HUES64 (cell line): ENCODE results near the gene ABCA8.
"Not testable (repeated sequence)": the region's sequence is repeated elsewhere in the genome, so short reads cannot be mapped to it uniquely, and the experiment has no call there.

Source experiments
- H3K27ac ChIP-seq: 2 replicates; pipeline ENCODE4 v1.7.0; 2013; ENCODE audit warnings: low read depth, low read length, inconsistent platforms
- H3K27me3 ChIP-seq: 2 replicates; pipeline ENCODE4 v1.6.1; 2013; ENCODE audit warnings: mild to moderate bottlenecking, low read length; ENCODE audit not compliant: insufficient read depth
- H3K36me3 ChIP-seq: 2 replicates; pipeline ENCODE4 v1.6.1; 2013; ENCODE audit warnings: mild to moderate bottlenecking, low read length; ENCODE audit not compliant: insufficient read depth
- H3K4me1 ChIP-seq: 2 replicates; pipeline ENCODE4 v1.6.1; 2013; ENCODE audit warnings: mild to moderate bottlenecking, low read length, moderate library complexity; ENCODE audit not compliant: insufficient read depth
- H3K4me3 ChIP-seq: 2 replicates; pipeline ENCODE4 v1.5.1; 2013; ENCODE audit warnings: mild to moderate bottlenecking, low read length, moderate library complexity
- H3K9ac ChIP-seq: 2 replicates; pipeline ENCODE4 v1.6.1; 2013; ENCODE audit warnings: mild to moderate bottlenecking, low read depth, low read length
- H3K9me3 ChIP-seq: 2 replicates; pipeline ENCODE4 v1.6.1; 2013; ENCODE audit warnings: low read depth, low read length; ENCODE audit not compliant: insufficient read depth
- WGBS: fragments of 150-250, 120-280 bp; methylation state at CpG from one replicate; pipeline ENCODE4 v1.1.7; 2013; ENCODE audit warnings: missing lambda C conversion rate; 5-methylcytosine and 5-hydroxymethylcytosine counted together

ABCA8 gene

GRCh38 chr17:68961214-68961882 lies 6.2 kb upstream of the ABCA8 start:
- Histone ChIP-seq H3K27ac (no peak overlapping the region), H3K36me3 (no peaks in the 10 kb centered on the region), H3K4me1 (no peaks in the 10 kb centered on the region), H3K9me3 (no peaks in the 10 kb centered on the region), H3K4me3 (no peak overlapping the region), H3K27me3 (no peaks in the 10 kb centered on the region), H3K9ac (no peak overlapping the region)
- WGBS: 79% methylated on average over 9 of the region's 9 CpGs

DNA sequence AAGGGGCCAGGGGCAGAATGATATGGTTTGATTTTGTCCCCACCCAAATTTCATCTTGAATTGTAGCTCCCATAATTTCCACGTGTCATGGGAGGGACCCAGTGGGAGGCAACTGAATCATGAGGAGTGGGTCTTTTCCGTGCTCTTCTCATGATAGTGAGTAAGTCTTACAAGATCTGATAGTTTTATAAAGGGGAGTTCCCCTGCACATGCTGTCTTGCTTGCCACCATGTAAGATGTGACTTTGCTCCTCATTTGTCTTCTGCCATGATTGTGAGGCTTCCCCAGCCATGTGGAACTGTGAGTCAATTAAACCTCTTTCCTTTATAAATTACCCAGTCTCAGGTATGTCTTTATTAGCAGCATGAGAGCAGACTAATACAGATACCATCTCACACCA lies 3.9 kb upstream of the ABCA8 start:
- H3K4me1 ChIP-seq, H3K9me3 ChIP-seq, H3K4me3 ChIP-seq, H3K36me3 ChIP-seq, H3K27me3 ChIP-seq, H3K9ac ChIP-seq, H3K27ac ChIP-seq: not testable (repeated sequence)
- 87% methylated on average over 2 of the region's 2 CpGs for WGBS

DNA sequence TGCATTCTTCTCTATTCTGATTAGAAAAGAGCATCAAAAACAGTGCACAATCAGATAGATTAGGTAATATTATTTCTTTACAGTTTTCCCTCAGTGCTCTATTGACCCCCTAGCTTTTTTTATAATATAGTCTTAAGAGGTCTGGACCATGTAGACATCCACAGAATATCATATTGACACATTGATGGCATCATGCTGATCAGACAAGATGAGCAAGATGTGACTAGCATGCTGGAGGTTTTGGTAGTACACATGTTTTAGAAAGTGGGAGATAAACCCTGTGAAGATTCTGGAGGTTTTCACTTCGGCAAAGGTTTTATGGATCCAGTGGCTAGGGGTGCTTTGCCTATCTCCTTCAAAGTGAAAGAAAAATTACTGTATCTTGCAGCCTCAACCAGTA lies 2.8 kb upstream of the ABCA8 start:
- Histone ChIP-seq H3K27ac (no peak overlapping the region), H3K36me3 (no peaks in the 10 kb centered on the region), H3K9me3 (no peaks in the 10 kb centered on the region), H3K27me3 (no peaks in the 10 kb centered on the region), H3K4me3 (no peak overlapping the region), H3K4me1 (no peaks in the 10 kb centered on the region), H3K9ac (no peak overlapping the region)
- WGBS: 93% methylated on average over 1 of the region's 1 CpG

- WGBS: 93% methylated on average over 1 of the region's 4 CpGs
- H3K27me3 ChIP-seq: no peaks in the 10 kb centered on the region
- H3K36me3 ChIP-seq: no peaks in the 10 kb centered on the region
- H3K27ac ChIP-seq: no peak overlapping the region
- H3K4me1 ChIP-seq: no peaks in the 10 kb centered on the region
- H3K9ac ChIP-seq: no peak overlapping the region
- no peaks in the 10 kb centered on the region for H3K9me3 ChIP-seq
- no peak overlapping the region for H3K4me3 ChIP-seq
Observed at GRCh38 chr17:68954146-68954896, 871 bp downstream of the ABCA8 start.

DNA sequence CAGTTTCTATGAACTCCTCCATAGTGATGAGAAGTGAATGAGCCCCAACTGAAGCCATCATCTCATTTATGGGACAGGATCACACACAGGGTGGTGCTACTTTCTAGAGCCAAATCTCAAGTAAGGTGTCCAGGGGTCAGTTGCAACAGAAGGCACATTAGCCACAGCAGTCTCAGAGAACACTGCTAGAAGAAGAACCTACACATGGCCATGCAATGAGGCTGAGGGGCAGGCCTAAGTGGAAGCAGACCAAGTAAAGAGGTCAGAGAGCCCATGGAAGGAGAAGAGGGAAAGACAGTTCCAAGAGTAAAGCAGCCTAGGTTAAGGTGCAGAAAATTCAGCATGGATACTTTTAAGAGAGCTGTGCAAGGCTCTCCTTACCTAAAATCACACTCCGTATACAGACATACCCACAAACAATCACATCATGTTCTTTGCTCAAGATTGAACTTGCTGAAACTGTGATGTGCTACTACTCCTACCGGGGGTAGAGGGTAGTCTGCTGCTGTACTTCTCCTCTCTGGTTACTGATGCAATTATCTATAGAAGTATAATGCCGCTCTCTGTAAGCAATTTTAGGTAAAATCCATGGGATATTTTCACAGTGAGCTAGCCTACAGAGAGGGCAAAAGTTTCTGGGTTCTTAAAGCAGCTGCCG lies 1.7 kb downstream of the ABCA8 start:
- no peaks in the 10 kb centered on the region for H3K36me3 ChIP-seq
- H3K27ac ChIP-seq: no peak overlapping the region
- H3K27me3 ChIP-seq: no peaks in the 10 kb centered on the region
- no peak overlapping the region for H3K9ac ChIP-seq
- no peaks in the 10 kb centered on the region for H3K4me1 ChIP-seq
- no peak overlapping the region for H3K4me3 ChIP-seq
- H3K9me3 ChIP-seq: no peaks in the 10 kb centered on the region
- 97% methylated on average over 4 of the region's 4 CpGs for WGBS

DNA sequence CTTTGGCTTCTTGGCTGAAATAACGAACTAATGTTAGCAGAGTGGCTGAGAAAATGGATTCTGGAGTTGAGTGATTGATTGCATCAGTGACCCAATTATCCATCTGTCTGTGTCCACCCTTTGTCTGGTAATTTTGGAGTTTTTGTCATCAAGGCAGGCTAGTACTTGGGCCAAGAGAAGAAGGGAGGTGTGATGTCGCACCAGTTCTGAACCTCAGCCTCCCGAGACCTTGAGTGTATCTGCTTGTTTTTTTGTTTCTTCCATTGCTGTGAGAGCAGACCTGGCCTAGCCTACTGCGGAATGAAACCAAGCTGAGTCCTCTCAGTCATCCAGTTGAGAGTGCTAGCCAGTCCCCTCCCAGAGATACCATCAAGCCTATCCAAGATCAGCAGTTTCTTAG lies 4.5 kb downstream of the ABCA8 start:
- Histone ChIP-seq H3K9ac (no peak overlapping the region), H3K9me3 (no peaks in the 10 kb centered on the region), H3K4me3 (no peak overlapping the region), H3K27me3 (no peaks in the 10 kb centered on the region), H3K27ac (no peak overlapping the region), H3K4me1 (no peaks in the 10 kb centered on the region), H3K36me3 (no peaks in the 10 kb centered on the region)
- 92% methylated on average over 4 of the region's 4 CpGs for WGBS

- H3K27ac ChIP-seq, H3K4me1 ChIP-seq, H3K4me3 ChIP-seq, H3K27me3 ChIP-seq, H3K36me3 ChIP-seq, H3K9ac ChIP-seq, H3K9me3 ChIP-seq: not testable (repeated sequence)
- WGBS: 86% methylated on average over 1 of the region's 1 CpG
Observed at GRCh38 chr17:68947868-68948267, 7.3 kb downstream of the ABCA8 start.

DNA sequence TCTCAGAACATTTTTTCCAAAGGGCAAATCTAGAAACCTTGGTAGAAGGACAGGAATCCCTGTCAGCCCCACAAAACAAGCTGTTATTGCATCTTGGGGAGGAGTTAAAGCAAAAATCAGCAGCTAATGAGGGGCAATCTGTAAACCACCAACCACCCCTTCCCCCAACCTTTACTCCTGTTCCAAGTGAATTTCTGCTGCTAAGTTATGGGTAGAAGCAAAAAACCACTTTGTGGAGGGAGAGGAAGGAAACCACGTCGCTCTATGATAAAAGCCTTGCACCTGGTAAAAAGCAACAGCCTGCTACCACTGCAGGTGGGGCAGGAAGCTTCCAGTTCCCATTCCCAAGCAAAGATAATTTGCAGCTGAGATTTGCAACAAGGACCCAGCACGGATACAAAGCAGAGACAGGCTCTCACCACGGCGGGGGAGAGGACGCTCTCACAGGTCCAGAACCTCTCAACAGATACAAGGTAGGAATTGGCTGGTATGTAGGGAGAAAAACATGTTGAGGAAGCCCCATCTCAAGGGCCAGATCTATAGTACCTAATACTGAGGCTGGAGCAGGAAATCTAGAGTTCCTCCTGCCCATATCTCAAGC lies 10.7 kb downstream of the ABCA8 start:
- Histone ChIP-seq H3K4me3 (no peak overlapping the region), H3K27ac (no peak overlapping the region), H3K9me3 (no peaks in the 10 kb centered on the region), H3K4me1 (no peaks in the 10 kb centered on the region), H3K9ac (no peak overlapping the region), H3K27me3 (no peaks in the 10 kb centered on the region), H3K36me3 (no peaks in the 10 kb centered on the region)
- WGBS: 87% methylated on average over 6 of the region's 6 CpGs

GRCh38 chr17:68943812-68944182 lies 11.4 kb downstream of the ABCA8 start:
- H3K27ac ChIP-seq, H3K36me3 ChIP-seq, H3K27me3 ChIP-seq, H3K4me3 ChIP-seq, H3K9ac ChIP-seq, H3K4me1 ChIP-seq, H3K9me3 ChIP-seq: not testable (repeated sequence)
- WGBS: 100% methylated on average over 1 of the region's 2 CpGs

DNA sequence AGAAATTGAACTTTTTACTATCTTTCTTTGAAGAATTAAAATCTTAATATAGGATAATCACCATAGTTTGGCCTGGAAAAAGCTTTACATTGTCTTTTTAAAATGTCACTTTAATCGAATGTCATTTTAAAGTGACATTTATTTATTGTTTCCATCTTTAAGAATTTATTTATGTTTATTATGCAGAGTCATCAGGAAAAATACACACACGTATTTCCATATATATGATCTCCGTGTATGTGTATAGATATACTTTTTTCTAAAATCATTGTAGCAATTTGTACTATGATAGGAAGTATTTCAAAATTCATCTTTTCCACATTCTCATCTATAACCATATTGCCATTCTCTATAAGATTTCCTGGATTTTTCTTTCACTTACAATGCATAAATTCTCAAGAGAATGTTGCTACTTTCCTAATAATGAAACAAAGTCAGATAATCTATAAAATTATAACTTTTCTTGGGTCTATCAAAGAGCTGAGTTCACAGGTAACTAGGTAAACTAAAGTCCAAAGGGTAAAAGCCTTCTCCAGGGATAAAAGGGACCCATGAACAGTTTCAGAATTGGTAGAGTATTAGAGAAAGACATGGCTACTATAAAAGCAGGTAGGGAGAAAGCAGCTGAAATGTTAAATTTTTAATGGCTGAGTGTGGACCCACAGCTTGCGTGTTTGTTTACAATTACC lies 11.9 kb downstream of the ABCA8 start:
- 100% methylated on average over 1 of the region's 4 CpGs for WGBS
- H3K4me3 ChIP-seq: no peak overlapping the region

GRCh38 chr17:68942389-68942788 lies 12.8 kb downstream of the ABCA8 start:
- H3K36me3 ChIP-seq: no peaks in the 10 kb centered on the region
- H3K4me1 ChIP-seq: no peaks in the 10 kb centered on the region
- no peaks in the 10 kb centered on the region for H3K27me3 ChIP-seq
- 89% methylated on average over 3 of the region's 3 CpGs for WGBS
- no peaks in the 10 kb centered on the region for H3K9me3 ChIP-seq
- no peak overlapping the region for H3K4me3 ChIP-seq
- no peak overlapping the region for H3K27ac ChIP-seq
- no peak overlapping the region for H3K9ac ChIP-seq

More for the DNA sequence above, 11.9 kb downstream of the ABCA8 start:
- Histone ChIP-seq H3K9ac (no peak overlapping the region), H3K9me3 (no peaks in the 10 kb centered on the region), H3K27me3 (no peaks in the 10 kb centered on the region), H3K4me1 (no peaks in the 10 kb centered on the region), H3K36me3 (no peaks in the 10 kb centered on the region), H3K27ac (no peak overlapping the region)
